Testis (tissue), 3 donors: ENCODE data around the gene MYBPC3. TPM values are rescaled to one million over a fixed set of nuclear protein-coding genes. Genes with fewer than 3 reads are reported as not detected.

ENCODE experiments used
- DNase-seq: peaks from one replicate; pipeline ENCODE4 v3.0.0-alpha.2; 2019
- H3K27ac ChIP-seq, 2 donors: fragments of 200-600 bp; sonication (generic); one replicate each; pipeline ENCODE4 v1.5.1; 2019
- H3K27me3 ChIP-seq: fragments of 200-600 bp; sonication (generic); one replicate; pipeline ENCODE4 v1.5.1; 2019
- H3K36me3 ChIP-seq: fragments of 200-600 bp; sonication (generic); one replicate; pipeline ENCODE4 v1.5.1; 2017; ENCODE audit warnings: low read depth; ENCODE audit errors: missing control alignments
- H3K4me1 ChIP-seq: fragments of 200-600 bp; sonication (generic); one replicate; pipeline ENCODE4 v1.5.1; 2019
- H3K4me3 ChIP-seq, 2 donors: fragments of 200-600 bp; sonication (generic); one replicate each; pipeline ENCODE4 v1.5.1; 2017 to 2019
- H3K9me3 ChIP-seq: fragments of 200-600 bp; sonication (generic); one replicate; pipeline ENCODE4 v1.5.1; 2017
- POLR2A ChIP-seq: fragments of 450-650 bp; IDR thresholded peaks from one replicate; pipeline ENCODE4 v1.6.1; 2017; ENCODE audit warnings: antibody characterized with exemption, mild to moderate bottlenecking, moderate library complexity
- WGBS, 2 donors: methylation state at CpG; one replicate each; pipeline ENCODE4 v1.1.5; 2018; 5-methylcytosine and 5-hydroxymethylcytosine counted together
- intact Hi-C: fragments of 100-400 bp; cut with DNase I; formaldehyde crosslinking; loops from one replicate; pipeline ENCODE4 v1.15.1; 2023; ENCODE audit warnings: low total_unique reads
- polyA plus RNA-seq: library from polyadenylated mRNA; stranded (reverse); fragments of 350-450 nt; fragmentation: Illumina TruSeq; extraction: RNeasy Lipid Tissue Mini Kit (QIAGEN cat#74804); gene quantifications from one replicate; pipeline ENCODE4 v1.2.3, GENCODE V29; 2014; ENCODE audit warnings: low read depth, low replicate concordance; ENCODE audit not compliant: insufficient read depth
- total RNA-seq, 2 donors: library from RNA; depleted of rRNA; stranded (reverse); fragments of >200 nt; gene quantifications; one replicate each; pipeline ENCODE4 v1.2.3, GENCODE V29; 2016
- TF ChIP-seq, protein P1 (sequence below), 3 experiments: fragments of 450-650 bp in 2 of 3; fragments of 200-600 bp in 1 of 3; sonication (generic) in 1 of 3; IDR thresholded peaks; one replicate each; pipeline ENCODE4 v1.5.1; 2016 to 2019; ENCODE audit warnings: antibody characterized with exemption in 3 of 3, mild to moderate bottlenecking in 2 of 3, moderate library complexity in 1 of 3

The MYBPC3 gene
- total and polyA plus RNA-seq, 3 donors from 2014 or later, result 0.68 to 1.7 (median 0.79) TPM

DNA sequence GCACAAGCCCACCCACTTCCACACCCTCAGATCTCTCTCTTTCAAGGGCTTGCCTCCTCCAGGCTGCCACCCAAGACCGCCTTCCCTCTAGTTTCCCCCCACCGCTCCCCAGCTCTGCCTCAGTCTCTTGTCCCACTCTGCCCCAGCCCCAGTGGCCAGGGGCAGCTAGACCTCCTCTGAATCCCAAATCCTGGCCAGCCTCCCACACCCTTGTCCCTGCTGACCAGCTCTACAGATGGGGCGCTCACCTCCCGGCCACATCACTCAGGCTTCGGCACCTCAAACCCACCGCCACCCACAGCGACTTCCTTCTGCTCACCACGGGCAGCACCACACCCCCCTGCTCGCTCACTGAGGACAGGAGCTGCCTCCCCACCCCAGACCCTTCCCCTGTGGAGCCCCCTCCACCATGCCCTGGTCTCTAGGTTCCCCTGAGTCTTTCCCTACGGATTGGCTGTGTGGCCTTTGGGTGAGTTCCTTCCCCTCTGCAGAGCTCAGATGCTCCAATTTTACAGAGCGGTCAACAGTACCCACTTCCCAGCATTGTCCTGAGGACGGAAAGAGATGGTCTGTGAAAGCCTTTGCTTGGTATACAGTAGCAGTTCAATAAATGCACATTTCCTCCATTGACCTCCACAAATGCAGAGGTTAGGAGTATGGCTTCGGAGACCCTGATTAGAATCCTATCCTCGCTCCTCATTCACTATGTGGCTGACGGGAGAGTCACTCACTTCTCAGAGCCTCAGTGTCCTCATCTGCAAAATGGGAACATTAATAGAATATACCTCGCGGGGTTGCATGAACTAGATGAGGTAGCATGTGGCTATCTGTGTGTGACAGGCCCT is 37.3 kb upstream of the MYBPC3 start:
- Histone ChIP-seq H3K9me3 (no peaks in the 10 kb centered on the region), H3K4me3 (no peak overlapping the region), H3K27me3 (no peaks in the 10 kb centered on the region), H3K27ac (no peak overlapping the region), H3K4me1 (no peaks in the 10 kb centered on the region), H3K36me3 (no peaks in the 10 kb centered on the region)
- no peak for DNase-seq
- WGBS, 2 donors, result 90 to 91% methylated on average over 17 of the region's 17 CpGs
- intact Hi-C loops, result no loop called here
- TF ChIP-seq, protein P1, sequence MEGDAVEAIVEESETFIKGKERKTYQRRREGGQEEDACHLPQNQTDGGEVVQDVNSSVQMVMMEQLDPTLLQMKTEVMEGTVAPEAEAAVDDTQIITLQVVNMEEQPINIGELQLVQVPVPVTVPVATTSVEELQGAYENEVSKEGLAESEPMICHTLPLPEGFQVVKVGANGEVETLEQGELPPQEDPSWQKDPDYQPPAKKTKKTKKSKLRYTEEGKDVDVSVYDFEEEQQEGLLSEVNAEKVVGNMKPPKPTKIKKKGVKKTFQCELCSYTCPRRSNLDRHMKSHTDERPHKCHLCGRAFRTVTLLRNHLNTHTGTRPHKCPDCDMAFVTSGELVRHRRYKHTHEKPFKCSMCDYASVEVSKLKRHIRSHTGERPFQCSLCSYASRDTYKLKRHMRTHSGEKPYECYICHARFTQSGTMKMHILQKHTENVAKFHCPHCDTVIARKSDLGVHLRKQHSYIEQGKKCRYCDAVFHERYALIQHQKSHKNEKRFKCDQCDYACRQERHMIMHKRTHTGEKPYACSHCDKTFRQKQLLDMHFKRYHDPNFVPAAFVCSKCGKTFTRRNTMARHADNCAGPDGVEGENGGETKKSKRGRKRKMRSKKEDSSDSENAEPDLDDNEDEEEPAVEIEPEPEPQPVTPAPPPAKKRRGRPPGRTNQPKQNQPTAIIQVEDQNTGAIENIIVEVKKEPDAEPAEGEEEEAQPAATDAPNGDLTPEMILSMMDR (IDR thresholded peaks at IDR 0.05), result no peak
- TF ChIP-seq POLR2A, result no peak

DNA sequence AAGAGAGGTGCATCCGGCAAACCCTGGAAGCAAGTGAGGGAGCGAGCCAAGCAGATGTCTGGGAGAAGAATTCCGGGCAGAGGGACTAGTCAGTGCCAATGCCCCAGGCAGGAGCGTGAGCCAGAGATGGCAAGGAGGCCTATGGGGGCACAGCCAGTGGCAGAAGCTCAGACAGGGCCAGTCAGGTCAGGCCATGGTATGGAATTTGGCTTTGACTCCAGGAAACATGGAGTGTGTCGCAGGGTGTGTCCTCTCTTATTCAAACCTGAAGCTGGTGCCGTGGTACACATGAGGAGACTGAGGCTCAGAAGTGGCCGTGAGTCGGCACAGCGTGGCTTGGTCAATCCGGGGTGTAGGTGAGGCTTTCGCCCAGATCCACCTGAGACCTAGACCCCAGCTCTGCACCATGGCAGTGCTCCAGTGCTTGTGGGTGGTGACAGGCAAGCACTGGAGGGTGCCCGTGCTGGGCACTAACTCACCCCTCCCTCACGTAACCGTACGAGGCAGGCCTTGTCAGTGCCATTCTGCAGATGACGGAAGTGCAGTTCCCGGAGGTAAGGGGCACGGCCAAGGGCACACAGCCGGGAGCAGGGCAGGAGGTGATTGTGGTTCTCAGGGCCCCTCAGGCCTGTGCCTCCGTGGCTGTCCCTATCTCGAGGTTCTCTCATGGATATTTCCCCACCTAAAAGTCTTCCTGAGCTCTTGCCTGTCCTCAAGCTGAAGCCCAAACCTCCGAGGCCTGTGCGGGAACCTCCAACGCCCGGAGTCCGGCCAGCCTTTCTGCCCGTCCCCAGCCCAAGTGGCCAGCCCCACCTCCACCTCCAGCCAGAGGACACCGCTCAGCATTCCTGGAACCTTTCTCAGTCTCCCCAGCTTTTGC is 36.4 kb upstream of the MYBPC3 start:
- intact Hi-C loops, result no loop called here

DNA sequence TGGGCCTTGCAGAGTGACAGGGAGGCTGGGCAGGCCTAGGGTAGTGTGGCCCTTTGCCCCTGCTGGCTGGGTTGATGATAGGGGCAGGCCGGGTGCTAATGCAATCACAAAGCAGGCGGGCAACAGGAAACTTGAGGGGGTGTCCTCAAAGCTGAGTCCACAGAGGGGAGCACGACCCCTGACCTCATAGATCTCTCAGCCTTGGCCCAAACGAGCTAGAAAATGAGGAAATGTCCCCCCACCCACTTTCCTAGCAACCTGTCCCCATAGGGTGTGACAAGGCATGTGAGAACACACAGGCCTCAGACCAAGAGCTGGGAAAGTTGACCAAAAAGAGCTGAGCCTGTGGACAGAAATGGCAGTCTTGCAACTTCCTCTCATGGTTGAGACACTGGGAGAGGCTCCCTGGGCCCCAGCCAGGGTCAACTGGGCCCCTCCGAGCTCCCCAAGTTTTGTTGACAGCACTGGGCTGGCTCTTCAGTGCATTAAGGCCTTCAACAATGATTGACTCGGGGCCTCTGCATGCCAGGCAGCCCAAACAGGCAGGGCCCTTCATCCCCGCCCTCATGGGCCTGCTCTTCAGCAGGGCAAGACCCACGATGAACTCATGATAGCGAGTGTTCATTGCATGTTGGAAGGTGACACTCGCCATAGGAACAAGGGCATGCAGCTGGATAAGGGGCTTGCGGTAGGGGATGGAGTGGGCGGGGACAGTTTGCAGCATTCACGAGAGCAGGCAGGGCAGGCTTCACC is 35.6 kb upstream of the MYBPC3 start:
- H3K4me1 ChIP-seq, result no peaks in the 10 kb centered on the region
- 82 to 86% methylated on average over 9 to 13 of the region's 13 CpGs for WGBS, 2 donors
- no peak overlapping the region for H3K4me3 ChIP-seq
- H3K9me3 ChIP-seq, result no peaks in the 10 kb centered on the region
- no peak for DNase-seq
- no peaks in the 10 kb centered on the region for H3K36me3 ChIP-seq
- intact Hi-C loops, result no loop called here
- no peak overlapping the region for H3K27ac ChIP-seq
- TF ChIP-seq, protein P1 (IDR thresholded peaks at IDR 0.05), result no peak
- no peak for TF ChIP-seq POLR2A
- H3K27me3 ChIP-seq, result no peaks in the 10 kb centered on the region

More for the DNA sequence above, 36.4 kb upstream of the MYBPC3 start:
- Histone ChIP-seq H3K4me1 (no peaks in the 10 kb centered on the region), H3K36me3 (no peaks in the 10 kb centered on the region), H3K9me3 (no peaks in the 10 kb centered on the region), H3K27me3 (no peaks in the 10 kb centered on the region), H3K4me3 (no peak overlapping the region), H3K27ac (no peak overlapping the region)
- TF ChIP-seq, protein P1 (IDR thresholded peaks at IDR 0.05), result no peak
- no peak for TF ChIP-seq POLR2A
- no peak for DNase-seq
- WGBS, 2 donors, result 89 to 91% methylated on average over 24 to 28 of the region's 28 CpGs

DNA sequence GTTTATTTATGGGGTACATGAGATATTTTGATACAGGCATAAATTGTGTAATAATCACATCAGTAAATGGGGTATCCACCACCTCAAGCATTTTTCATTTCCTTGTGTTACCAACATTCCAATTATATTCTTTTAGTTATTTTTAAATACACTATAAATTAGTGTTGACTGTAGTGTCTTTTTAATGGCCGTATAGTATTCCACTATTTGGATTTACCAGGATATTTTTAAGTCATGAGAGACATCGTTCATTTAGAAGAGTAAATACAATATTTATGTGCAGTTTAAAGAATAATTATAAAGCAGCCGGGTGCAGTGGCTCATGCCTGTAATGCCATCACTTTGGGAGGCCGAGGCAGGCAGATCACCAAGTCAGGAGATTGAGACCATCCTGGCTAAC is 32.0 kb upstream of the MYBPC3 start:
- intact Hi-C loops, result no loop called here
- TF ChIP-seq POLR2A, result no peak
- TF ChIP-seq, protein P1 (IDR thresholded peaks at IDR 0.05), result no peak

More for the DNA sequence above, 32.0 kb upstream of the MYBPC3 start:
- Histone ChIP-seq H3K36me3 (no peaks in the 10 kb centered on the region), H3K27me3 (no peaks in the 10 kb centered on the region), H3K4me1 (no peaks in the 10 kb centered on the region), H3K9me3 (no peaks in the 10 kb centered on the region), H3K4me3 (no peak overlapping the region), H3K27ac (no peak overlapping the region)
- 93 to 94% methylated on average over 4 of the region's 4 CpGs for WGBS, 2 donors
- no peak for DNase-seq
